HG02885 (cell line): Measurements from ENCODE around the gene SPACDR.
"Not testable (repeated sequence)": the region's sequence is repeated elsewhere in the genome, so short reads cannot be mapped to it uniquely, and the experiment has no call there.

Source experiments
- ATAC-seq: cut with Tn5 transposase; IDR thresholded peaks from one replicate; pipeline ENCODE4 v1.9.1; 2021; ENCODE audit warnings: mild to moderate bottlenecking; ENCODE audit not compliant: unreplicated experiment, poor library complexity

Gene SPACDR

GRCh38 chr7:100467638-100468373, 3.7 kb upstream of the SPACDR start:
- ATAC-seq = no peak

- no peak for ATAC-seq
Observed at GRCh38 chr7:100466653-100467605, 2.9 kb upstream of the SPACDR start.

GRCh38 chr7:100465702-100466311, 1.7 kb upstream of the SPACDR start:
- no peak for ATAC-seq

- no peak for ATAC-seq
Observed at GRCh38 chr7:100465299-100465698, 1.2 kb upstream of the SPACDR start.

- no peak for ATAC-seq
Observed at GRCh38 chr7:100464791-100465190, 731 bp upstream of the SPACDR start.

- ATAC-seq = no peak
Observed at GRCh38 chr7:100457033-100457432, 7.0 kb downstream of the SPACDR start.

- no peak for ATAC-seq
Observed at GRCh38 chr7:100456562-100456961, 7.5 kb downstream of the SPACDR start.

- ATAC-seq = no peak
Observed at GRCh38 chr7:100455206-100455605, 8.9 kb downstream of the SPACDR start.

GRCh38 chr7:100453854-100454253, 10.2 kb downstream of the SPACDR start:
- not testable (repeated sequence) for ATAC-seq

GRCh38 chr7:100452513-100452912, 11.5 kb downstream of the SPACDR start:
- ATAC-seq = no peak

GRCh38 chr7:100449190-100449795, 14.8 kb downstream of the SPACDR start:
- ATAC-seq = no peak

- not testable (repeated sequence) for ATAC-seq
Observed at GRCh38 chr7:100447363-100447762, 16.7 kb downstream of the SPACDR start.

- ATAC-seq = no peak
Observed at GRCh38 chr7:100446040-100446439, 18.0 kb downstream of the SPACDR start.

- ATAC-seq = no peak
Observed at GRCh38 chr7:100444311-100445278, 19.5 kb downstream of the SPACDR start.

- ATAC-seq = no peak
Observed at GRCh38 chr7:100443096-100443840, 20.8 kb downstream of the SPACDR start.

- ATAC-seq = no peak
Observed at GRCh38 chr7:100441641-100442535, 22.2 kb downstream of the SPACDR start.

GRCh38 chr7:100439244-100439643, 24.8 kb downstream of the SPACDR start:
- ATAC-seq = not testable (repeated sequence)

- not testable (repeated sequence) for ATAC-seq
Observed at GRCh38 chr7:100438731-100439130, 25.3 kb downstream of the SPACDR start.
